ENCODE data around the gene TMED1.
A peak's percentile ranks its signal among the peaks of the same experiment; 100 is the strongest.
"Not testable (repeated sequence)": the region's sequence is repeated elsewhere in the genome, so short reads cannot be mapped to it uniquely, and the experiment has no call there.

TMED1 gene

GRCh38 chr19:10835754-10836478 is at the start of gene TMED1:
TMED1 (minus strand) TSS chr19:10836212; CDS start chr19:10836191, 21 bp downstream.
- DNase-seq, result peak; percentile 99 to 100

DNA sequence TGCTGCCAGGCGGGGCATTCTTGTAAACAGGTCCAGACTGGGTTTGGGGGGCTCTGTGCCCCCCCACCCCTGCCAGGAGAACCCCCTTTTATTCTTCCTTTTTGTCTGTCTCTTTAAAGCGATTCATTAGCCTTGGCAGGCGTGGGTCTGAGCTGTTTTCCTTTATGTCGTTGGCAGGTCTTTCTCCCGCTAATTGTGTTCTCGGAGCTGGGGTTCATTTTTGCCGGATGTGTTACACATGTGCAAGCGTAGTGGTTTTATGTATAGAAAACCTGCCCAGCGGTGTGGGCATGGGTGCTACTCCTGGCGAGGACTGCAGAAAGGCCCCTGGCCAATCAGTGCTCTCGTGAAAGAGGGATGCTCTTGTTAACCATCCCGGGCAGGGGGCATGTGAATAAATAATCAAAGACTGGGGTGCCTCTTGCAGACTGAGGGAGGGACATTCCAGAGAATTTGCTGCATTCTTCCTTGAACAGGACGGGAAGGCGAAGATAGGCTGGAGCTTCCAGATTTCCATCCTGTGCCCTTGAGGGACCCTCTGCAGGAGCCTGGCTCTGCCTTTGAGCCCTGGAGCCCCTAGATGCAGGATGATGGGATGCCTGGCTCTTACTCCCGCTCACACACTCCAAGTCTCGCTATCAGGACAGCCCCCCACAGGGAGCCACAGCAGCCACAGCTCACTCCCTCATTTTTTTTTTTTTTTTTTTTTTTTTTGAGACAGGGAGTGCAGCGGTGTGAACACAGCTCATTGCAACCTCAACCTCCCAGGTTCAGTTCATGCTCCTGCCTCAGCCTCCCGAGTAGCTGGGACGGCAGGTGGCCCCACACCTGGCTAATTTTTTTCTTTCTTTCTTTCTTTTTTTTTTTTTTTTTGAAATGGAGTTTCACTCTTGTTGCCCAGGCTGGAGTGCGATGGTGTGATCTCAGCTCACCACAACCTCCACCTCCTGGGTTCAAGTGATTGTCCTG is 49.5 kb upstream of the TMED1 start:
- no peak for DNase-seq

GRCh38 chr19:10884274-10884673 is 48.3 kb upstream of the TMED1 start:
- no peak for DNase-seq

- no peak for DNase-seq
Observed at GRCh38 chr19:10882108-10882457, 46.1 kb upstream of the TMED1 start.

DNA sequence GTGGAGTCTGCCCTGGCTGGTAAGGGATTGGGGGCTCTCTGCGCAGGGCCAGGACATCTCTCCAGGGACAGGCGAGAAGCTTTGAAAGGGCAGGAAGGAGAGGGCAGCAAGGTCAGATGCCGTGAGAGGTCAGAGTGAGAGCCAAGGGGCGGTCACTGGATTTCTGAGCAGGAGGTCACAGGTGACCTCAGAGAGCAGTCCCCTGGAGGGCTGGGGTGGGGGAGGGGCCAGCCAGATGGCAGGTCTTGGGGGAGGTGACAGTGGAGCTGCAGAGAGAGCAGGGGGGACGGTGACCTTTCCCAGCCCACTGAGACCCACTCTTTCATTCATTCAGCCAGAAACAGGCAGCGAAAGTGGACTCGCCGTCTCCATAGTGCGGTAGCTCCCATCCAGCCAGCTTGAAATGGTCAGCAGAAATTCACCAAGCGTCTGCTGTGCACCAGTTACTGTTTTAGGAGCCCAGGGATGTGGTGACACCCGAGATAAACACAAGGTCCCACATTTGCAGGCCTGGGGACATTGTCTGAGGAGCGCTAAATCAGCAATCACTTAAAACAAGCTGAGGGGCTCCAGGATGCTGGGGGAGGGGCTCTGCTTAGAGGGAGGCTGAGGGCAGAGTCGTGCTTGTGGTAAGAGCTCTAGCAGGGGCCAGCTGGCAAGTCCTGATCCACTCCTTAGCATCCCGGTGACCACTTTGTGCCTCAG is 45.5 kb upstream of the TMED1 start:
- DNase-seq, result no peak

GRCh38 chr19:10878253-10878652 is 42.2 kb upstream of the TMED1 start:
- no peak for DNase-seq

- not testable (repeated sequence) for DNase-seq
Observed at GRCh38 chr19:10877608-10878007, 41.6 kb upstream of the TMED1 start.

GRCh38 chr19:10876459-10877240 is 40.6 kb upstream of the TMED1 start:
- DNase-seq, result no peak

DNA sequence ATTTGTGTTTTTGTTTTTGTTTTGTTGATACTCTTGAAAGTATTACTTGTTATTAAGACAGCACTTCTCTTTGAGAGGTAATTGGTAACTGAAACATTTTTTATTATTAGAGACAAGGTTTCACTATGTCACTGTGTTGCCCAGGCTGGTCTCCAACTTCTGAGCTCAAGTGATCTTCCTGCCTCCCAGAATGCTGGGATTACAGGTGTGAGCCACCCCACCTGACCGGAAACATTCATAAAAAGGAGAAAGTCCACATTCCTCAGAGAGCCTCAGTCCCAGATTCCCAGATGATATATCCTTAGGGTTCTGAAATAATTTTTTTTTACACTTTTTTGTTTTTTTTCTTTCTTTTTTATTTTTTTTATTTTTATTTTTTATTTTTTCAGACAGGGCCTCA is 38.0 kb upstream of the TMED1 start:
- no peak for DNase-seq

DNA sequence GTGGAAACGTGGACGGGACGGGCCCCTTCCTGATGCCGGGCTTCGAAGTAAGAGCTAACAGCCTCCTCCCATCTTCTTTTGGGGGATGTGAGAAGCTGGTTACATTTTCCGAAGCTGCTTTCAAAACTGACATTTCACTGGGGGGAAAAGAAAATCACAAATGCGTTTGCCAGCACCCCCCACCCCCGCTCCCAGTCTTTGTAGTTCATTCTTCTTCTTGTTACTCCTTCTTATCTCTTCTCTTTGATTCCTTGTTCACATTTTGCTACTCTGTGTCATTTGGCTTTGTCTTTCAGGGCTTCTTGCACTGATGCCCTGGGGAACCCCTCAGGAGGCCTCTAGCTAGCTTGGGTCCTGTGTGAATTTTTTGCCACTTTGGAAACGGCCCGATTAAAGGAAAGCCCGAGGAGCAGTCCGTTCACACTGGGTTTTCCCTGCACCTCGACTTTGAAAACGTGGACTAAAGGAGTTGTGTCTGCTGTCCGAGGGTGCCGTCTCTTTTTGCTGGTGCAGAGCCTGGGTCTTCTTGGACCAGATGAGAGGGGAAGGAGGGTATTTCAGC is 36.6 kb upstream of the TMED1 start:
- DNase-seq, result no peak

DNA sequence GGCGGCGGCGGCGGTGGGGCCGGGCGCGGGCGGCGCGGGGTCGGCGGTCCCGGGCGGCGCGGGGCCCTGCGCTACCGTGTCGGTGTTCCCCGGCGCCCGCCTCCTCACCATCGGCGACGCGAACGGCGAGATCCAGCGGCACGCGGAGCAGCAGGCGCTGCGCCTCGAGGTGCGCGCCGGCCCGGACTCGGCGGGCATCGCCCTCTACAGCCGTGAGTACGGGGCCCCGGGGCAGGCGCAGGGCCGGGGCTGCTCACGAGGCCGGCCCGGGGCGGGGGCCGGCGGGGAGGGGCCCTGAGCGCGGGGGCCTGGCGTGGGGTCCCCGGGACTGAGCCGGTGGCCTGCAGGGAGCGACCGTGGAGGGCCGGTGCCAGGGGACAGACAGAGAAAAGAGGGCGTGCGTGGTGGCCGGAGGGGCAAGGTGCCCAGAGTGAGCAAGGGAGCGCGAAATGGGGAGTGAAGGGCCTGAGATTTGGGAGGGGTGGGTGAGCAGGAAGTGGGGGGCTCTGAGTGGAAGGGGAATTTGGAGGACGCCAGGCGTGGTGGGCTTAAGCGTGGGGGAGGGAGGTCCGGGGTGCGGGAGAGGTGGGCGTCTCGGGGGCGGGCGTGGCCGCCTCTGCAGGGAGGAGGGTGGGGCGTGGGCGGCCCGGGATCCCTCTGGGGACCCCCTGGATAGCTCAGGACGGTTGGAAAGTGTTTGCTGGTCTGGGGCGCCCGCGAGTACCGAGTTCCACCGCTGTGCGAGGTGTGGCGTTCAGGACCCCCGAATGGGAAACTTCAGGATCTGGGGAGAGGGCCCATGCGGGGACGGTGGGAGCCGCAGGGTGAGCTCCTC is 35.9 kb upstream of the TMED1 start:
- no peak for DNase-seq

GRCh38 chr19:10870955-10871603 is 35.1 kb upstream of the TMED1 start, which contains the start of gene CARM1:
CARM1 (plus strand) TSS chr19:10871553; CDS start chr19:10871703, 150 bp downstream.
- peak; percentile 95 for DNase-seq

DNA sequence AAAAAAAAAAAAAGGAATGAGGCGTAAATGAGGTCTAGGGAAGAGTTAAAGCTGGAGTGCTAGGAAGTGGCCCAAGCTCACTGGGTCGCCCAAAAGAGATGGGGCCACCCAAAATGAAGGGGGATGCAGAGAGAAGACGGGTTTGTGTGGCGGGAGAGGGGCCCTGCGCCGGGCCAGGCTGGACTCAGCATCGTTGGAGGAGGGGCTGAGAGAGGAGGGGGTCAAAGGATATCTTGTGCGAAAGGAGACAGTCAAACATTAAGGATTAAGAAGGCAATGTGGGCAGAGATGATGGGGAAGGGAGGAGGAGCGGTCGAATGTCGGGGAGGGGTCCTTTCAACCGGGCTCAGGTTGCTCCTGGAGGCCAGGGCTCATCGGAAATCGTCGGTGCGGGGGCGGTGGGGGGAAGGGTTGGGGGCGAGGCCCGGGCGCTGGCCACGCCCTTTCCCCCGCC is 34.5 kb upstream of the TMED1 start:
- no peak for DNase-seq

DNA sequence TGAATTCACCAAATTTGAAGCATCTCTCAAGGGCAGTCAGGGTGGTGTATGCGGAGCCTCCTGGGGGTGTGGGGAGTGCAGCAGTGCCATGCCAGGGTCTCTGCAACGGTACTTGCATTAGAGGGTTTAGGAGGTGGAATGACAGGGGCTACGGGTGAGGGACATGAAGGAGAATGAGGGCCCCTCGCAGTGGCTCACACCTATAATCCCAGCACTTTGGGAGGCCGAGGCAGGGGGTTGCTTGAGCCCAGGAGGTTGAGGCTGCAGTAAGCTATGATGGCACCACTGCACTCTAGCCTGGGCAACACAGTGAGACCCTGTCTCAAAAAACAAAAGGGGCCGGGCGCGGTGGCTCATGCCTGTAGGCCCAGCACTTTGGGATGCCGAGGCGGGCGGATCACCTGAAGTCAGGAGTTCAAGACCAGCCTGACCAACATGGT is 33.9 kb upstream of the TMED1 start:
- DNase-seq, result not testable (repeated sequence)

DNA sequence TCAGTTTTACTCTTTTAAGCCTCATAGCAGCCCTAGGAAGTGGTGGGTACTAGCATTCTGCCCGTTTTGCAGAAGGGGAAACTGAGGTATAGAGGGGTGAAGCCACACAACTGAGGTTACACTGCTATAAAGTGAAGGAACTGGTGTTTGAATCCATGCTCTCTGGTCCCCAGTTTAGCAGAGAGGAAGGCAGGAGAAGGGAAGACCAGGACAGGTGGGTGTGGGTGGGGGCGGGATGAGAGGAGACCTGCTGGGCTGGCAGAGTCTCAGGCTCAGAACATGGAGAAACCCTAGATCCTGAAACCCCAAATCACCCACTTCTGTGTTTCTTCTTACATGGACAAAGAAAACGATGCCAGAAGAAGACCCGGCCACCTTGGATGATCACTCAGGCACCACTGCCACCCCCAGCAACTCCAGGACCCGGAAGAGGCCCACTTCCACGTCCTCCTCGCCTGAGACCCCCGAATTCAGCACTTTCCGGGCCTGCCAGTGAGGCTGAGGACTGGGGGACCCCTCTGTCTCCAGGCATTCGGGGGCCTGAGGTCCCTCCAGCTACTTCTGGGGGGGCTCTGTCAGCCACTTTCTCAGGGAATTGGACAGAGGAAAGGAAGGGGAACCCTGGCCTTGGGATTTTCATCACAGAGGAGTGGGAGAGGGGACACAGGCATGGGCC is 33.0 kb upstream of the TMED1 start:
- DNase-seq, result no peak

- DNase-seq, result no peak
Observed at GRCh38 chr19:10866495-10866894, 30.5 kb upstream of the TMED1 start.

DNA sequence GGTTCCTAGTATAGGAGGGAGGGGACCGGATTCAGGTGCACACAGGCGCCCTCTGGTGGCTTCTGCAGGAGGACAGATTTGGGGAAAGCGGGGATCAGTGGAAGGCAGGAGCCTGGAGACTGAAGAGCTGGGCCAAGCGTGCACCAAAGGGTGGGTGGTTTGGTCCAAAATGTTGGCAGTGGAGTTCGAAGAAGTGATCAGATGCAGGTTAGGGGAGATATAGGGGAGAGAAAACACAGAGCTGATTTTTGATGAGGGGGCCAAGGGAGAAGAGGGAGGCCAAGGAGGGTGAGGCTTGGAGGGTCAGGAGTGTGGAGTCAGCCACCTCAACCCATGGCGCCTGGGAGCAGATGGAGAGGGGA is 28.5 kb upstream of the TMED1 start:
- DNase-seq, result peak; percentile 65 to 73

DNA sequence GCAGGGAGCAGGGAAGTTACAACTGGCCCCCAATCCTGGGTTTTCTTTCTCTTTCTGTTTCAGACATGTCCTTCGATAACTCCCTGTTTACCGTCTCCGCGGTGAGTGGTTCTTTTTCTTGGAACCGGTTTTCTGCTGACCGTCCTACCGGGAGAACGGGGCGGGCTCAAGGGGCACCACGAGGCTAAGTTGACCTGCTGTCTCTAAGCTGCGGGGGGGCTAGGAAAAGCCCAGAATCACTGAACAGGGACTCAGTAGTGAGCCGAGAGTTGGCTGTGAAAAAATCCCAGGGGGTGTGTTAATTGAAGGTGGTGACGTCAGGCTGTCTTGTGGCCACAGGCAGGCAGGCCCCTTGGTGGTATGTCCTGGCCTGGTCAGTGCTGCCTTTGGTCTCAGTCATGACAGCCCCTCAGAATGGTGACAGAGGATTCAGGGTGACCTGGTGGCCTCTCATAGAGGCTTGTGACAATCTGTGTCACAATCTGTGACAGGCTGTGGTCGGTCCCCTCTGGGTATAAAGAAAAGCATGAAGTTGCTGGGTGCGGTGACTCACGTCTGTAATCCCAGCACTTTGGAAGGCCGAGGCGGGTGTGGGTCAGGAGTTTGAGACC is 27.2 kb upstream of the TMED1 start:
- DNase-seq, result no peak

- DNase-seq, result no peak
Observed at GRCh38 chr19:10862561-10863106, 26.6 kb upstream of the TMED1 start.
